Upper lobe of left lung (tissue), 4 donors: ENCODE results near the gene CAPN5.

Experiments used
- POLR2A ChIP-seq, 4 donors: fragments of 450-650 bp; IDR thresholded peaks; one replicate each; pipeline ENCODE4 v1.5.1; 2016 to 2017; ENCODE audit warnings: antibody characterized with exemption in 4 of 4, mild to moderate bottlenecking in 2 of 4
- TF ChIP-seq, protein P1 (sequence below), 6 experiments: fragments of 450-650 bp in 4 of 6; fragments of 200-600 bp in 2 of 6; sonication (generic) in 2 of 6; IDR thresholded peaks; one replicate each; pipeline ENCODE4 v1.5.1; 2016 to 2019; ENCODE audit warnings: antibody characterized with exemption in 6 of 6

DNA sequence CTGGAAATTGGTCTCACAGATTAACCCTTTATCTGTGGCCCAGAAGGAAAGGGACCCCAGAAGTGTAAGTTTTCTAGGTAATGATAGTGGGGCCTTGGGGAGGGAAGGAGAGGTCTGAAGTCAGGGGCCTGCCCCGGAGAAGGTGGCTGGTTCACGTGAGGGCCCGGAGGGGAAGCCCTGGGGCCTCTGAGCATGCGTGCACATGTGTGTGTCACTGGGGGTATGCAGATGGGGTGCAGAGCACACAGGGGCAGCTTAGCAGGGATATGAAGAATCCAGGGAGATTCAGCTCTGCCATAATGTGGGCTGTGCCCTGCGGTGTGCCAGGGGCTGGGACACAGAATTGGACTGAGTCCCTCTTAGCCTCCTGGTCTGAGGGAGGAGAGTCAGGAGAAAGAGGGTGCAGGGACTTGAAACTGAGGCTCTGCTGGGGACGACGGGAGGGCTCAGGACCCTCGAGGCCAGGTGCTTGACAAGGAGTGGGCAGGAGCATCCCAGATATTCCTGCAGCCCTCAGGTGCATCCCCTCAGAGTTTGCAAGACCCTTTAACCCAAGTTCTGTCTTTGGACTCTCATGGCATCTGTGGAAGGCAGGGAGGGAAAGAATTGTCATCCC, 76.7 kb downstream of the CAPN5 start:
- TF ChIP-seq, protein P1, sequence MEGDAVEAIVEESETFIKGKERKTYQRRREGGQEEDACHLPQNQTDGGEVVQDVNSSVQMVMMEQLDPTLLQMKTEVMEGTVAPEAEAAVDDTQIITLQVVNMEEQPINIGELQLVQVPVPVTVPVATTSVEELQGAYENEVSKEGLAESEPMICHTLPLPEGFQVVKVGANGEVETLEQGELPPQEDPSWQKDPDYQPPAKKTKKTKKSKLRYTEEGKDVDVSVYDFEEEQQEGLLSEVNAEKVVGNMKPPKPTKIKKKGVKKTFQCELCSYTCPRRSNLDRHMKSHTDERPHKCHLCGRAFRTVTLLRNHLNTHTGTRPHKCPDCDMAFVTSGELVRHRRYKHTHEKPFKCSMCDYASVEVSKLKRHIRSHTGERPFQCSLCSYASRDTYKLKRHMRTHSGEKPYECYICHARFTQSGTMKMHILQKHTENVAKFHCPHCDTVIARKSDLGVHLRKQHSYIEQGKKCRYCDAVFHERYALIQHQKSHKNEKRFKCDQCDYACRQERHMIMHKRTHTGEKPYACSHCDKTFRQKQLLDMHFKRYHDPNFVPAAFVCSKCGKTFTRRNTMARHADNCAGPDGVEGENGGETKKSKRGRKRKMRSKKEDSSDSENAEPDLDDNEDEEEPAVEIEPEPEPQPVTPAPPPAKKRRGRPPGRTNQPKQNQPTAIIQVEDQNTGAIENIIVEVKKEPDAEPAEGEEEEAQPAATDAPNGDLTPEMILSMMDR (IDR thresholded peaks at IDR 0.05): no peak
- TF ChIP-seq POLR2A (IDR thresholded peaks at IDR 0.05): no peak
